Endodermal cell (in vitro differentiated cells): ENCODE data around the gene KDM8. TPM values are rescaled to one million over a fixed set of nuclear protein-coding genes. Genes with fewer than 3 reads are reported as not detected.

ENCODE experiments used
- DNase-seq: peaks from one replicate; pipeline ENCODE4 v3.0.0-alpha.2; 2017
- H3K27ac ChIP-seq: 2 replicates; pipeline ENCODE4 v1.5.1; 2013; ENCODE audit warnings: mild to moderate bottlenecking, low read depth, low read length, moderate library complexity
- H3K27me3 ChIP-seq: 2 replicates; pipeline ENCODE4 v1.6.1; 2013; ENCODE audit warnings: mild to moderate bottlenecking, low read length, moderate library complexity; ENCODE audit not compliant: insufficient read depth, control insufficient read depth, poor library complexity, severe bottlenecking
- H3K36me3 ChIP-seq: 2 replicates; pipeline ENCODE4 v1.7.0; 2013; ENCODE audit warnings: mild to moderate bottlenecking, low read length, moderate library complexity; ENCODE audit not compliant: control insufficient read depth, insufficient read depth
- H3K4me1 ChIP-seq: one replicate; pipeline ENCODE4 v1.7.0; 2013; ENCODE audit warnings: low read length; ENCODE audit not compliant: control insufficient read depth, insufficient read depth
- H3K4me3 ChIP-seq: 2 replicates; pipeline ENCODE4 v1.5.1; 2013; ENCODE audit warnings: mild to moderate bottlenecking, low read length, moderate library complexity
- H3K9ac ChIP-seq: 2 replicates; pipeline ENCODE4 v1.6.1; 2013; ENCODE audit warnings: mild to moderate bottlenecking, low read length, moderate library complexity; ENCODE audit not compliant: poor library complexity, severe bottlenecking; ENCODE audit errors: extremely low read depth
- H3K9me3 ChIP-seq: 2 replicates; pipeline ENCODE4 v1.6.1; 2013; ENCODE audit warnings: mild to moderate bottlenecking, low read length, moderate library complexity; ENCODE audit not compliant: control insufficient read depth
- H3K27ac Mint-ChIP-seq: 2 replicates; pipeline ENCODE4 v1.8.0; 2020; ENCODE audit warnings: mixed read lengths
- H3K27me3 Mint-ChIP-seq: 2 replicates; pipeline ENCODE4 v1.8.0; 2021; ENCODE audit warnings: mild to moderate bottlenecking, mixed read lengths; ENCODE audit not compliant: insufficient read depth
- H3K36me3 Mint-ChIP-seq: 2 replicates; pipeline ENCODE4 v1.8.0; 2020; ENCODE audit warnings: low read depth, mixed read lengths
- H3K4me1 Mint-ChIP-seq: 2 replicates; pipeline ENCODE4 v1.8.0; 2020; ENCODE audit warnings: mixed read lengths
- H3K4me3 Mint-ChIP-seq: 2 replicates; pipeline ENCODE4 v1.8.0; 2020; ENCODE audit warnings: mild to moderate bottlenecking, moderate library complexity, mixed read lengths
- H3K9me3 Mint-ChIP-seq: 2 replicates; pipeline ENCODE4 v1.8.0; 2020; ENCODE audit warnings: mild to moderate bottlenecking, mixed read lengths
- WGBS, 2 experiments: methylation state at CpG; one replicate each; pipeline versions ENCODE4 v1.1.5 to v1.1.7; 2013; ENCODE audit warnings: missing lambda C conversion rate in 2 of 2, mixed read lengths in 1 of 2; ENCODE audit not compliant: insufficient coverage in 1 of 2, insufficient read length in 1 of 2; 5-methylcytosine and 5-hydroxymethylcytosine counted together
- total RNA-seq, 2 donors: library from RNA; stranded (reverse); fragmentation: NEBNext Ultra II Directional in 1 of 2; extraction: Animal tissue kit (Norgen Biotek cat#: 25700) in 1 of 2; gene quantifications; 2 replicates in 1 of 2; 3 replicates in 1 of 2; pipeline ENCODE4 v1.2.1, GENCODE V29; 2021
- TF ChIP-seq, protein P1 (sequence below): fragments of 200-600 bp; sonication (generic); conservative IDR thresholded peaks from 2 replicates; pipeline ENCODE4 v1.5.0; 2021; ENCODE audit warnings: antibody characterized with exemption, mild to moderate bottlenecking

Gene KDM8
- total RNA-seq, 2 donors from 2014 or later = 11.0 to 12.1 TPM

DNA sequence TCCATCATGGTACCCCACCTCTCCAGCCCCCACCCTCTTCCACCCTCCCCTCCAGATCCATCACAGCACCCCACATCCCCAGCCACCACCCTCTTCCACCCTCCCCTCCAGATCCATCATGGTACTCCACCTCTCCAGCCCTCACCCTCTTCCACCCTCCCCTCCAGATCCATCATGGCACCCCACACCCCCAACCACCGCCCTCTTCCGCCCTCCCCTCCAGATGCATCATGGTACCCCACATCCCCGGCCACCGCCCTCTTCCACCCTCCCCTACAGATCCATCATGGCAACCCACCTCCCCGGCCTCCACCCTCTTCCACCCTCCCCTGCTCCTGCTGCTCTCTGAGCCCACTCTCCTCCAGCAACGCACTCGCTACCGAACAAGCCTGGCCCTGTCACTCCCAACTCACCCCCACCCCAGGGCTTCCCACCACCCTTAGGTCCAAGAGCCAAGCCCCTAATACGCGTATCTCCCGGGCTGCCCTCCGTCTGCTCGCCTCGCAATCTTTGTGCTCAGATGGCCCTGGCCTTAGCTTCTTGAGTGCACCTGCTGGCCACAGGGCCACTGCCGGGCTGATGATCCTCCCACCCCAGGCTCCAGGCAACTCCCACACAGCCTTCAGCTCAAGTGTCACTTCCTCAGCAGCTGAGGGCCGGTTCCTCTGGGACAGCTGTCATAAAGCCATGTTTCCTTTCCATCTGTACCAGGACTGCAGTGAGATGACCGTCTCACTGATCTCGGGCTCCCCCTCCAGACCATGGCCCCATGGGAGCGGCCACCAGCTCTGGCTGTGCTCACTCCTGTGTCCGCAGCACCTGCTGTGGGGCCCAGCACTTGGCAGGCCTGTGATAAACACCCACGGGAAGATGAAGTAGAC is 25.5 kb downstream of the KDM8 start:
- no peaks in the 10 kb centered on the region for H3K9me3 ChIP-seq
- Mint-ChIP-seq H3K4me3 (no peak overlapping the region), H3K27ac (no peak overlapping the region), H3K27me3 (no peaks in the 10 kb centered on the region), H3K9me3 (no peaks in the 10 kb centered on the region), H3K4me1 (no peaks in the 10 kb centered on the region), H3K36me3 (no peaks in the 10 kb centered on the region)
- H3K4me3 ChIP-seq = no peak overlapping the region
- WGBS, 2 experiments = 93 to 98% methylated on average over 14 to 21 of the region's 21 CpGs
- H3K4me1 ChIP-seq = no peaks in the 10 kb centered on the region
- no peak overlapping the region for H3K9ac ChIP-seq
- H3K36me3 ChIP-seq = no peaks in the 10 kb centered on the region
- no peak overlapping the region for H3K27ac ChIP-seq
- TF ChIP-seq, protein P1, sequence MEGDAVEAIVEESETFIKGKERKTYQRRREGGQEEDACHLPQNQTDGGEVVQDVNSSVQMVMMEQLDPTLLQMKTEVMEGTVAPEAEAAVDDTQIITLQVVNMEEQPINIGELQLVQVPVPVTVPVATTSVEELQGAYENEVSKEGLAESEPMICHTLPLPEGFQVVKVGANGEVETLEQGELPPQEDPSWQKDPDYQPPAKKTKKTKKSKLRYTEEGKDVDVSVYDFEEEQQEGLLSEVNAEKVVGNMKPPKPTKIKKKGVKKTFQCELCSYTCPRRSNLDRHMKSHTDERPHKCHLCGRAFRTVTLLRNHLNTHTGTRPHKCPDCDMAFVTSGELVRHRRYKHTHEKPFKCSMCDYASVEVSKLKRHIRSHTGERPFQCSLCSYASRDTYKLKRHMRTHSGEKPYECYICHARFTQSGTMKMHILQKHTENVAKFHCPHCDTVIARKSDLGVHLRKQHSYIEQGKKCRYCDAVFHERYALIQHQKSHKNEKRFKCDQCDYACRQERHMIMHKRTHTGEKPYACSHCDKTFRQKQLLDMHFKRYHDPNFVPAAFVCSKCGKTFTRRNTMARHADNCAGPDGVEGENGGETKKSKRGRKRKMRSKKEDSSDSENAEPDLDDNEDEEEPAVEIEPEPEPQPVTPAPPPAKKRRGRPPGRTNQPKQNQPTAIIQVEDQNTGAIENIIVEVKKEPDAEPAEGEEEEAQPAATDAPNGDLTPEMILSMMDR = no peak
- no peak for DNase-seq
- no peaks in the 10 kb centered on the region for H3K27me3 ChIP-seq

DNA sequence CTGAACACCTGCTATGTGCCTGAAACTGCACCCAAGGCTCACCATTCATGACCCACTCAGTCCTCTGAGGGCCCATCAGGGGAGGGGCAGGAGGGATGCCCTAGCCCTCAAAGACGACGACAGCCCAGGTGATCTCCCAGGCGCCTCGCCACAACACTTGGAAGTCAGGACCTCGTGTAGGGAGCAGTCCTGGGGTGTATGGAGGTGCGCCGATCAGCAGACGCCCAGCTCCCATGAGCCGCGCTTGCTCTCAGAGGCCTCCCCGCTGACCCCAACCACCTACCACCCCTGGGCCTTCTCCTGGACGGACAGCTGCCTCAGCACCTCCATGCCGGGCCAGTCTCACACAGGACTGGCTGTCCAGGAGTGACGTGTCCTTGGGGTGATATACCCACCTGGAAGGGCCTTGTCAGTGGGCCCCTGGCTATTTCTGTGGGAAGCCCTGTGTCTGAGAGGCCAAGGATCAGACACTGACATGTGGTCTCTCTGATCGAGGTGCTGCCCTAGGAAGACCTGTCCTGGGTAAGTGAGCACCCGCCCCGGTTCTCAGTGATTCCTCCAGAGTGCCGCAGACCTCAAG is 26.7 kb downstream of the KDM8 start:
- Mint-ChIP-seq H3K36me3 (no peaks in the 10 kb centered on the region), H3K27me3 (no peaks in the 10 kb centered on the region), H3K27ac (no peak overlapping the region), H3K4me1 (peaks cover 2% of the 10 kb centered on the region), H3K9me3 (no peaks in the 10 kb centered on the region), H3K4me3 (no peak overlapping the region)
- Histone ChIP-seq H3K4me3 (no peak overlapping the region), H3K9me3 (no peaks in the 10 kb centered on the region), H3K9ac (no peak overlapping the region), H3K4me1 (no peaks in the 10 kb centered on the region), H3K27ac (no peak overlapping the region), H3K36me3 (no peaks in the 10 kb centered on the region), H3K27me3 (no peaks in the 10 kb centered on the region)
- TF ChIP-seq, protein P1 = no peak
- WGBS, 2 experiments = 90 to 94% methylated on average over 3 to 18 of the region's 18 CpGs
- no peak for DNase-seq

DNA sequence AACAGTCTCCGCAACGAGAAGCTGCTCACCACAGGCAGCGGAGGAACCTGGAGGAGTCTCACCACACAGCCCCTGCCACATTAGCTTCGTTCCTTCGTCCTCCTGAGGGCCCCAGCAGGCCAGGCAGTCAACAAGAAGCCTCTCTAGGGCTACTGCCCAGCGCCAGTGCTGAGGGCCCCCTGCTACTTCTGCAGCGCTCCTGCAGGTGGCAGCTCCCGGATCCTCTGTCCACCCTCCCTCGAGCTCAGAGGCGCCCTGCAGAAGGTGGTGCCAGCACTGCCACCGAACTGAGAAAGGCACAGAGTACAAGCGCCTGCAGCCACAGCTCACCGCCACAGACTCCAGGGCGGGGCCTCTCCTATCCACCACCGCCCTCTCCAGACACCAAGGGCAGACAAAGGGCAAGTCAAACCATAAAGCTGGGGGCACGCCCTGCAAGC is 27.3 kb downstream of the KDM8 start:
- no peak overlapping the region for H3K27ac Mint-ChIP-seq
- Histone ChIP-seq H3K4me3 (no peak overlapping the region), H3K4me1 (no peaks in the 10 kb centered on the region), H3K27ac (no peak overlapping the region), H3K9me3 (no peaks in the 10 kb centered on the region), H3K27me3 (no peaks in the 10 kb centered on the region), H3K9ac (no peak overlapping the region), H3K36me3 (no peaks in the 10 kb centered on the region)
- no peak for DNase-seq
- TF ChIP-seq, protein P1 = peak; percentile 56
- no peaks in the 10 kb centered on the region for H3K27me3 Mint-ChIP-seq
- WGBS, 2 experiments = 90 to 96% methylated on average over 9 to 16 of the region's 16 CpGs
- H3K4me3 Mint-ChIP-seq = no peak overlapping the region
- H3K36me3 Mint-ChIP-seq = no peaks in the 10 kb centered on the region
- H3K9me3 Mint-ChIP-seq = no peaks in the 10 kb centered on the region
- H3K4me1 Mint-ChIP-seq = peaks cover 5% of the 10 kb centered on the region
